Gastroesophageal sphincter (tissue), 3 donors: ENCODE data around the gene POU2F1.

ENCODE experiments used
- CTCF ChIP-seq, 4 experiments: fragments of 200-600 bp in 2 of 4; fragments of 450-650 bp in 2 of 4; sonication (generic) in 1 of 4; IDR thresholded peaks; one replicate each; pipeline ENCODE4 v1.5.1; 2017 to 2019; ENCODE audit warnings: antibody characterized with exemption in 4 of 4, mild to moderate bottlenecking in 2 of 4, moderate library complexity in 2 of 4
- EP300 ChIP-seq: sonication (generic); formaldehyde crosslinking; IDR thresholded peaks from one replicate; pipeline ENCODE4 v1.6.1; 2017; ENCODE audit warnings: antibody characterized with exemption, mild to moderate bottlenecking
- POLR2A ChIP-seq, 2 donors: fragments of 450-650 bp; IDR thresholded peaks; one replicate each; pipeline ENCODE4 v1.6.1; 2017; ENCODE audit warnings: antibody characterized with exemption in 2 of 2, mild to moderate bottlenecking in 2 of 2, moderate library complexity in 1 of 2
- POLR2AphosphoS5 ChIP-seq: sonication (generic); formaldehyde crosslinking; IDR thresholded peaks from one replicate; pipeline ENCODE4 v1.6.1; 2017; ENCODE audit warnings: antibody characterized with exemption

DNA sequence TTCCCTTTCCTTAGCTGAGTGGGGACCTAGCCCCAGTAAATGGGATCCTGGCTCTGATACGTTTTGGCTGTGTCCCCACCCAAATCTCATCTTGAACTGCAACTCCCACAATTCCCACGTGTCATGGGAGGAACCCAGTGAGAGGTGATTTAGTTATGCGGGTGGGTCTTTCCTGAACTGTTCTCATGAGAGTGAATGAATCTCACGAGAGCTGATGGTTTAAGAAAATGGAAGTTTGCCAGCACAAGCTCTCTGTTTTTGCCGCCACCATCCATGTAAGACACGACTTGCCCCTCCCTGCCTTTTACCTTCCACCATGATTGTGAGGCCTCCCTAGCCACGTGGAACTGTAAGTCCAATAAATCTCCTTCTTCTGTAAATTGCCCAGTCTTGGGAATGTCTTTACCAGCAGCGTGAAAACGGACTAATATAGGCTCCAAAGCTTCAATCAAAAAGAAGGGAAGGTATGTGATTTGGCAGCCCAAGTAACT lies 29.9 kb upstream of the POU2F1 start:
- TF ChIP-seq POLR2A (IDR thresholded peaks at IDR 0.05) (no peak), POLR2AphosphoS5 (no peak), EP300 (no peak), CTCF (IDR thresholded peaks at IDR 0.05) (no peak)
